GM18511 (cell line): ENCODE measurements around the gene L1CAM.
A peak's percentile ranks its signal among the peaks of the same experiment; 100 is the strongest.

ENCODE experiments used
- ATAC-seq: cut with Tn5 transposase; IDR thresholded peaks from one replicate; pipeline ENCODE4 v1.9.1; 2021; ENCODE audit warnings: mild to moderate bottlenecking, moderate library complexity; ENCODE audit not compliant: unreplicated experiment

Gene L1CAM, protein sequence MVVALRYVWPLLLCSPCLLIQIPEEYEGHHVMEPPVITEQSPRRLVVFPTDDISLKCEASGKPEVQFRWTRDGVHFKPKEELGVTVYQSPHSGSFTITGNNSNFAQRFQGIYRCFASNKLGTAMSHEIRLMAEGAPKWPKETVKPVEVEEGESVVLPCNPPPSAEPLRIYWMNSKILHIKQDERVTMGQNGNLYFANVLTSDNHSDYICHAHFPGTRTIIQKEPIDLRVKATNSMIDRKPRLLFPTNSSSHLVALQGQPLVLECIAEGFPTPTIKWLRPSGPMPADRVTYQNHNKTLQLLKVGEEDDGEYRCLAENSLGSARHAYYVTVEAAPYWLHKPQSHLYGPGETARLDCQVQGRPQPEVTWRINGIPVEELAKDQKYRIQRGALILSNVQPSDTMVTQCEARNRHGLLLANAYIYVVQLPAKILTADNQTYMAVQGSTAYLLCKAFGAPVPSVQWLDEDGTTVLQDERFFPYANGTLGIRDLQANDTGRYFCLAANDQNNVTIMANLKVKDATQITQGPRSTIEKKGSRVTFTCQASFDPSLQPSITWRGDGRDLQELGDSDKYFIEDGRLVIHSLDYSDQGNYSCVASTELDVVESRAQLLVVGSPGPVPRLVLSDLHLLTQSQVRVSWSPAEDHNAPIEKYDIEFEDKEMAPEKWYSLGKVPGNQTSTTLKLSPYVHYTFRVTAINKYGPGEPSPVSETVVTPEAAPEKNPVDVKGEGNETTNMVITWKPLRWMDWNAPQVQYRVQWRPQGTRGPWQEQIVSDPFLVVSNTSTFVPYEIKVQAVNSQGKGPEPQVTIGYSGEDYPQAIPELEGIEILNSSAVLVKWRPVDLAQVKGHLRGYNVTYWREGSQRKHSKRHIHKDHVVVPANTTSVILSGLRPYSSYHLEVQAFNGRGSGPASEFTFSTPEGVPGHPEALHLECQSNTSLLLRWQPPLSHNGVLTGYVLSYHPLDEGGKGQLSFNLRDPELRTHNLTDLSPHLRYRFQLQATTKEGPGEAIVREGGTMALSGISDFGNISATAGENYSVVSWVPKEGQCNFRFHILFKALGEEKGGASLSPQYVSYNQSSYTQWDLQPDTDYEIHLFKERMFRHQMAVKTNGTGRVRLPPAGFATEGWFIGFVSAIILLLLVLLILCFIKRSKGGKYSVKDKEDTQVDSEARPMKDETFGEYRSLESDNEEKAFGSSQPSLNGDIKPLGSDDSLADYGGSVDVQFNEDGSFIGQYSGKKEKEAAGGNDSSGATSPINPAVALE

DNA sequence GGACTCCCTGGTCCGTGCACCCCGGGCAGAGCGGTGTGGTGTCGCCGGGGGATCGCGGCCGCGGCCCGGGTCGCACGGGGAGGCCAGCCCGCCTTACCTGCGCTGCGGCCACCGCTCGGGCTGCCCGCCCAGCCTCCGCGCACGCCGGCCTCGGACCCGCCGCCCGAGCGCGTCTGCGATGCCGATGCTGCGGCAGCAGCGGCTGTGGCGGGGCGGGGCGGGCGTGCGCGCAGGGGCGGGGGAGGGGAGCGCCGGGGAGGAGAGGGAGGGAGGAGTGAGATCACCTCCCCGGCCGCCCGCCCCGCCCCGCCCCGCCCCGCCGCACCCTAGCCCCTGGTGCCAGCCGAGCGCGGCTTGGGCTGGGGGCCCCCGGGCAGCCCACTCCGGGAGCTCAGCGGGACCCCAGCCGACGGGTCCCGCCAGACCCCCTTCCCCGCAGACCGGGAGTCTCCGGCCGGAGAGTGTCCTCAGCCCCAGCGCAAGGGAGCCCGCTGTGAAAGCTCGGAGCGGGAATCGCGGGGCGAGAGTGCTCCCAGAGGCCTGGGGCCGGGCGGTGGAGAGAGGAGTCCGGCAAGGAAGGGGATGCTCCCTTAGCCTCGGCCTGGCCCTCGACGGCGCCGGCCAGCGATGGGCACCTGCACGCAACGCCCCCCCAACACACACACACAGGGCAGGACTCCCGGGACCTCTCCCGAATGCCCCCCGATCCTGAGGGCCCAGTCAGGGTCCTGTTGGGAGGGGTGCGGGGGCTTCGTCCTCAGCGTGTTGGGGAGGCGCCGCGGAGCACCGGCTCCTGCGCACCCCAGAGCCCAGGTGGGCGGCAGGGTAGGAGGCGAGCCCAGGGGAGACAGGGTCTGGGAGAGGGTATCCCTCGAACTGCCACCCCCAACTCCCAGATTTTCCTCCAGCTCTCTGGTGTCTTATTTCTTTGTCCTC is at the start of gene L1CAM:
L1CAM (minus strand) TSS at position 206 of the 936 bp plus-strand sequence. CDS start 10,337 bp downstream, outside the sequence.
- ATAC-seq: no peak

DNA sequence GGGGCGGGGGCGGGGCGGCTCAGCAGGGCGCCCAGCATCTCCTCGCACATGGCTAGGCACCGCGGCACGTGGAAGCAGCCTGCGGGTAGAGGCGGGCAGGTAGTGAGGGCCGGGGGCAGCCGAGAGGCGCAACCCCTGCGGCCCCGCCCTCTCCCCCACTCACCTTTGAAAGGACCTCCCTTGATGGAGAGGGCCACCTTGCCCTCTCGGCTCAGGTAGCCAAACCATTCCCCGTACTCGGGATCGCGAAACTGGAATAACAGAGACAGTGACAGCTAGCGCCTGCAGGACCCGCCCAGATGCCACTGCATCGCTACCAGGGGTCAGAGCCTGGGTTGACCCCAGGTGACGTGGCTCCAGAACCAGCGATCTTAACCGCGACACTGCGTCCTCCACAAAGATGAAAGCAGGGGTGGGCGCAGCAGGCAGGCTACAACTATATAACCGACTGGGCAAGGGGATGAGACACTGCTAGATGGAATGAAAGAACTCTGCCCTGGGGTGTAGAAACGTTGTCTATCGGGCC is 49.4 kb upstream of the L1CAM start:
- no peak for ATAC-seq

DNA sequence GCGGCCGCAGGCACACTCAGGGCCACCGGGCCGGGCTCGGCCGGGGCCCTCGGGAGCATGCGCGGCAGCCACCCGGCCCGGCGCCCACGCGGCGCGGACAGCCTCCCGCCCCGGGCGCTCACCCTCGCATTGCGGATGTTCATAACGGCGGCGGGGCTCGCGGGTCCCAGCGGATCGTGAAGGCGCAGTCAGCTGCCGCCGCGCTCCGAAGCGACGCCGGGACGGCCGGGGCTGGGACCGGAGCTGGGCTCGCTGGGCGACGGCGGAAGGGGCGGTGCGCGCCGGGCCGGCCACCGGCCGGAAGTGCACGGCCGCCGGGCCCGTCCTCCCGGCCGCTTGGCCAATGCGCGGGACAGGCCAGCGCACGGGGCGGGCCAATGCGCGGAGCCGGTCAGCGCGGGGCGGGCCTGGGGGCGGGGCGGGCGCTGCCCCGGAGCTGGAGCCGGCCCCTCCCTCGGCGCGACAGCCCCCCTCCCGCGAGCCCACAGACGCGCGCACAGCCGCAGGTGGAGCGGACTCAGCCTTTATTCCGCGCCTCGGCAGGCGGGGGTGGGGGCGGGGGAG is 48.9 kb upstream of the L1CAM start, which contains the start of gene NAA10:
NAA10 (minus strand) TSS at position 276 of the 564 bp plus-strand sequence; CDS start at position 143, 133 bp downstream.
- peak; percentile 91 for ATAC-seq

DNA sequence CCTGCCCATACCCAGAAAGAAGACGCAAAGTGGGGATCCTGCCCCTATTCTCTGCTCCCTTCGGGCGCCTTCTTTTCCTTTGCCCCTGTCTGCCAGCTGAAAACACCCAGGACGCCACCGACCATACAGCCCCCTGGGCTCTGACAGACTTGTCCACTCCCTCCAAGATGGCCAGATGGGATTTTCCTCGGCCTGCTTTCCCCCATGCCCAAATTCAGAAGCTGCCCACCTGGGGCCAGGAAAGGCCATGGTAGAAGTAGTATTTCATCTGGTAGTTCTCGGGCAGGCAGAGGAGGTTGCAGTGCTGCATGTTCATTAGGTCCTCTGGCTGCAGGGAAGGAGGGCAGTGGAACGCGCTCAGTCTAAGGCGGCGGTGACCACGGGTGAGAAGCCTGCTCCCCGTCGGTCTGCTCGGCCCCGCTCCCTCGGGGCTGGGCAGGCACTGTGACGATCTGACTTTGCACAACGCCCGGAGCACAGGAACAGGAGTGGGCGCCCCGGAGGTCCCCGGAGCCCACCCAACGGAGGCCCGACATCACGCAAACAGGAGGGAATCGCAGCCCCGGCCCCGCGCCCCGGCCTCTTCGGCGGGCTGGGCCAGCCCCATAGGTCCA is 48.3 kb upstream of the L1CAM start:
- peak; percentile 20 for ATAC-seq

DNA sequence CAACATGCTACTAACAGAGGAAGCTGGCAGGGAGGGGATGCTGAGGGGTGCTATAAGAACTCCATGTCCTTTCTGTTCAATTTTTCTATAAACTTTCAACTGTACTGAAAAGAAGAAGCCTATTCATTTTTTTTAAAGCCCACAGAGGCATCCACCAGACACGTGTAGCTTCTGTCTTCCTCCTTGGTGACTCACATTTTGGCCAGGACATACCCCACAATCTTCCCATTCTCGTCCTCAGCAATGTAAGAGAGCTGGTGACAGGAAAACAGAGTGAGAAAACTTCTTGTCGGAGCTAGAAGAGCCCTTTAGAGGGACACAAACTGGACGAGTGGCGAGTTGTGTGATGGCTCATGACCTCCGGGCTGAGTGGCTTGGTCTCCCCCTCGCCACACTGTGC is 47.8 kb upstream of the L1CAM start:
- ATAC-seq: no peak

DNA sequence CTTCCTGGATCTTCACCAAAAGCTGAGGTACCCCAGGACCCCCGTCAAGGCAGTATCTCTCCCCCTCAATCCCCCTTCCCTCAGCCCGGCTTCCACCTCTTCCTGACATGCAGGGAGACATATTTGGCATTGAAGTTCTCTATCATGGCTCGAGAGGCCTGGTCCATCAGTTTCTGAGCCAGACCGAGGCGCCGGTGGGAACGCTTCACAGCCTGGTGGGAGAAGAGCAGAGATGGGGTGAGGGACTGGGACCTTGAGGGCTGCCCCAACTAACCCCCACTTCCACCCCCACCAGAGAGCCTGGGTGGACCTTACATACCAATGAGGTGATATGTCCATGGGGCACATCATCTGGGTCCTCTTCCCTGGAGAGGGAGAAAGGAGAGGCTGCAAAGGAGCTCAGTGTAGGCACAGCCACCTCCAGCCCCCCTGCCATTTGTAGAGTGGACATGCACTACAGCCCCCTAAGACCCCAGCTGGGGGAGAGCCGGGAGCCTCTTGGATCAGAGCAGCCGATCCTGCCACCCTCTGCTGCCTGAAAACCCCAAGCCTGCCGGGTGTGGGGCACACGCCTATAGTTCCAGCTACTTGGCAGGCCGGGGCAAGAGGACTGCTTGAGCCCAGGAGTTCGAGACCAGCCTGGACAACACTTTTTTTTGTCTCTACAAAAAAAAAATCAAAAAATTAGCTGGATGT is 46.4 kb upstream of the L1CAM start:
- ATAC-seq: no peak

DNA sequence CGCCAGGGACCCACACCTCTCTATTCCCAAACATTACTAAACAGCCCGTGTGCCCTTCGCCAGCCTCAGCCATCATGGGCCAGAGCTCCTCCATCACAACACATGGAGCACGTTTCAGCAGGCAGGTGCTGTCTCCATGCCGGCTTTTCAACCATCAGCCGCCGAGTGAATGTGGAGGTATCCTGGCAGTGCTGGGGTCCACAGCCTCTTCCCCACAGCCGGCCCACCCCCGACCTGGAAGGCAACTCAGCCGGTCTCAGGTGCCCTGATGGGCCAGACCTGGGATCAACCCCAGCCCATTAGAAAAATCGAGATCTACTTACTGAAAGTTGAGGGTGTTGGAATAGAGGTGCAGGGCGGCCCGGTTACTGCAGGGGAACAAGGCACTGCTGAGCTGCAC is 45.8 kb upstream of the L1CAM start:
- no peak for ATAC-seq

DNA sequence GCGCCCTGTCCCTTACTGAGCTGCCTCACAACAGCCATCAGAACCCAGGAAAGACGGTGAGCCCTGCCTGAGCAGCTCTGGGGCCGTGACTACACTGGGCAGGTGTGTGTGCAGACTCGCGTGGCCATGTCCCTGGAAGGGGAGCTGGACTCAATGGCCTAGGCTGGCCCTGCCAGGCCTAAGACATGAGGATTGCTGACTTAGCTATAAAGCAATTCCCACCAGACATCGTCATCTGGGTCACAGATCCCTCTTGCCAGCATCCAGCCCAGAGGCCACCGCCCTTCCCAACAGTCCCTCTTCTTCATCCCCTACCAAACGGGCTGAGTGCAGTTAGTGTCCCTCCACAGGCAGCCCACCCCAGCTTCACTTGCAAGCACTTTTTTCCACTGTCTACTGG is 45.2 kb upstream of the L1CAM start:
- ATAC-seq: no peak

DNA sequence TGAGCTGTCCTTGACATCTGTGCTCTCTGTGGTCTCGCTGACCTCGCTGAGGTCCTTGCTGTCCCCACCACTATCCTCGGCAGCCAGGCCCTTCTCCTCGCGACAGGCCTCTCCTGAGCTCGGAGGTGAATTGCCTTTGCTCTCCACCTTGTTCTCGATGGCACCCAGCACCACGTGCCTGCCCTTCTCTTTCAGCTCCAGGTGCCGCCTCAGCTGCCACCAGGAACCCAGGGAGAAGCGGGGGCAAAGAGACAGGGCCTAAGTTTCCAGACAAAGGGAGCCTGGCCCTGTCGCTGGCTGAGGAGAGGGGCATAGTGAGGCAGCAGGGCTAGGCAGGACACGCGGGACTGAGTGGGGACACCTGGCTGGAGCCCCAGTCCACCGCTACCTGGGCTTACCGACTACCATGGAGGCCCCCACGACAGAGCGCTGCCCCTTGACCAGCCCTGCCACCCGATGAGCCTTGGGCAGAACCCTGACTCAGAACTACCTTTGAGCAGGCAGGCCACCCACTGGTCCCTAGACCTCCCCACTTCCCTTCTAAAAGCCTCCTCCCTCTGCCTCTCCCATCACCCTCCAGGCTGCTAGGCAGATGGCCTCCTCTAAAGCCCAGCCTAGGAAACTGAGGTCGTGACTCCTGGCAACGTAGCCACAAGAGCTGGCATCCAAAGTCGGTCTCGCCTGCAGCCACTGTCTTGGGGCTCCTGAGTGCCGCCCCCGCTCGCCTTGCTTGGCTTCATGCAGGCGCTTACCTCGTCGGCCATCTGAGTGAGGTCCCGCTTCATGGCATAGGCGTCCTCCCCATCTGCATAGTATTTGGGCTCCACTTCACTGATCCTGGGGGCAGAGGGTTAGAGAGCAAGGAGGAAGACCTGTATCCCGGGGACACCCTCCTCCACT is 44.3 kb upstream of the L1CAM start:
- ATAC-seq: no peak

DNA sequence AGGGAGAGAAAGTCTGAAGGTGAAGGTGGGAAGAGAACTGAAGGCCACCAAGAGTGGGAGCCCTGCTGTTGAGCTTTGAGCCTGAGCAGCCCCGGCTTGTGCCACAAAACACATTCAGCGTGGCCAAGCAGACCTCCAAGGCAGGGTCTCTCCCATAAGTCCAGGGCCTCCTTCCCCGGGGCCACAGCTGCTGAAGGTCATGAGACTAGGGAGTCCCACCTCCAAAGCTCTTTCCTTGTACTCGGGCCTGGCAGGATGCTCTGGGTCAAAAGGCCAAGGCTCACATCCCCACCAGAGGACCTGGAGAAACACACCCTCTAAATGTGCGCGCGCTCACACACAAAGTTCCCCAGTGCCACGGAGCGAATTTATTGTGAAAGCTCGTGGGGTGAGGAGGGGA is 43.6 kb upstream of the L1CAM start:
- no peak for ATAC-seq

DNA sequence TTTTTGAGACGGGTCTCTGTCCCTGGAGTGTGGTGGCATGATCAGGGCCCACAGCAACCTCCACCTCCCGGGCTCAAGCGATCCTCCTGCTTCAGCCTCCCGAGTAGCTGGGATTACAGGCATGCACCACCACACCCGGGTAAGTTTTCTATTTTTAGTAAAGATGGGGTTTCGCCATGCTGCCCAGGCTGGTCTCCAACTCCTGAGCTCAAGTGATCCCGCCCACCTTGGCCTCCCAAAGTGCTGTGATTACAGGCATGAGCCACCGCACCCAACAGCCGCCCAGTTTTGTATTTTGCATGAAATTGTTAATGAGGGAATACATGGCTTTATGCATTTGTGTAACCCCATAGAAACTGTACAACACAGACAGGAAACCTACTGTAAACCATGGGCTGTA is 42.9 kb upstream of the L1CAM start:
- no peak for ATAC-seq

DNA sequence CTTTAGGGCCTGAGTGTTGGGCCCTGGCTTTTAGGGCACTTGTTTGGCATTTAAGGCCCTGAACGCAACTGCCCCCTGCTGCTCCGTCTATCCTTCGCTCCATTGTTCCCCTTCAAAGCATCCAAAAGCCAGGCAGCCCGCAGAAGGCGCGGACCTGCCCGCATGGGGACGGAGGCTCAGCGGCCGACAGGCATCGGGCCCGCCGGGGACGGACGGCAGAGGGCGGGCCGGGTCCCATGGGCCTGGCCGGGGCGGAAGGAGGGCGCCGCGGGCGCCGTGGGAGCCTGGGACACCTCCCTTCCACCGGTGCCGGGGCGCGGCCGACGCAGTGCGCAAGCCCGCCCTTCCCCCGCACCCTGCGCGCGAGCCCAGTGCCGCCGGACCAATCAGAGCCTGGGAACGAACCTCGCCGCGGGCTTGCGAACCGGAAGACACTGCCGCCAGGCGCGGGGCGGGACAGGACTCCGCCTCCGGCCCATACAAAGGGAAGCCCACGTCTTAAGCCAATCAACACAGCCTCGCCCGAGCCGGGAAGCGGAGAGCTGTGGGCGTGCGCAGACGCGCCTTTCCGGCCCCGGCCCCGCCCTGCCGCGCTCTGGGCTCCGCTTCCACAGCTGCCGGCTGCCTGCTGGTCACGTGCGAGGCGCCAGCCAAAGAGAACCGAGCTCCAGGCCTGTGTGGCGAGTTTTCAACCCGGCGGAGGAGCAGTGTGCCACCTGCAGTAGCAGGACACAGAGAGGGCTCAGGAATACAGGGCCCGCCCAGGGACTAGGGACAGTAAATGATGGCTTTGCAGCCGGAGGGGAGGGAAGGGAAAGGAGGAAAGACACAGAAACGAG is 42.2 kb upstream of the L1CAM start:
- ATAC-seq: peak; percentile 69

DNA sequence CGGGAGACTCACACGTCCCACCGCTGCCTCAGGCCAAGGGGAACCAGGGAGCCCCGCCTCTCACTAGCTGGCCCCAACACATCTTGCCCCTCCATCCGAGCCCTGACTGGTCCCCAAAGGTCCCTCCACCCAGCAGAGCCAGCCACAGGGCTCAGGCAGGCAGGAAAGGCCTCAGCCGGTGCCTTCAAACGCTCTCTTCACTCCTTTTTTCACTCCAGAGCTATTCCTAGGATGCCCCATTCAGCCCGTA is 41.6 kb upstream of the L1CAM start:
- no peak for ATAC-seq

DNA sequence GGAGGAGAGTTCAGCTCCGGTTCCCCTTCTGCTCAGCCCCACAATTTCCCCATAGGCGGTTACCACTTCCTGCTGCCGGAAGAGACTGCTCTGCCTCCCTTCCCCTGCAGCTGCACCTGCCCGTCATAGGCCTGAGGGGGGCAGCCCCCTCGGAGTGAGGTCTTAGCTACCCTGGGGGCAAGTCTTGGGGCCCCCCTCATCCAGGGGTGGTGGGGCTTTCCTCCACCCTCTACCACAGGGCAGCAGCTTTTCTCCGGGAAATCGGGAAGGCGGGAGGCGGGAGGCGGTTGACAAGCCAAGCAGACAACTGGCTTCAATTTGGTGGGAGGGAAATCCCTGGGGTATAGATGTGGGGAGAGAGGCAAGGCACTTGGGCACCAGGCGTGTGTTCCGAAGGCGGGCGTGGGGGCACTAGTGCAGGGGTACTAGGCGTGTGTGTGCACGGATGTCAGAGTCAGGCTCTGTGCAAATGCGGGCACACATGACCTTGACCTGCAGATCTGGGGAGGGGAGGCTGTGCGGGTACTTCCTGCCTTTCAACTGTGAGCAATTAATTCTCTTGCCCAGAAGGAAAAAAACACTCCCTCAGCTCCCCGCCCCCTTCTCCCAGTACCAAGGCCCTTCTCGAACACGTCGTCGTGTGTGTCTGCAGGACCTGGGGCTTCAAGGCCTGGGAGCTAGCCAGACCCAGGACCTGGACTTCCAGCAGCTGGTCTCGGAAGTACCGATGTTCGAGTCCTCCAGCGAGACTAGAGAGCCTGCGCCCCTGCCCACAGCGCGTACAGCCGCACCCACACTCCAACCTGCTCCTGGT is 41.1 kb upstream of the L1CAM start:
- peak; percentile 49 for ATAC-seq

DNA sequence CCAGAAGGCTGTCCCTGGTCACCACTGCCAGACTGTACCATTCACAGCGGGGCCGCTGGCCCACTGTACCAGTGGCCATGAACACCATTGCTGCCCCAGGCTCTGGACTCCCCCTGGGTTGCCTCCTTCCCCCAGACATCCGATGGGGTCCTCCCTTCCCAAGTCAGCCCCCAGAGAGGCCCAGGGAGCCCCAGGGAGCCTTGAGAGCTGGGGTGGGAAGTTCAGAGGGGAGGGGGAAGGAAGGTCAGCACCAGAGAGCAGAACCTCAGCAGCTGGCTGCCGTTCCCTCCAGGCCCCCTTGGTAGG is 40.5 kb upstream of the L1CAM start:
- no peak for ATAC-seq
